IMR-90 (cell line): ENCODE measurements around the gene PCDHGA6. TPM values are rescaled to one million over a fixed set of nuclear protein-coding genes. Genes with fewer than 3 reads are reported as not detected.

ENCODE experiments used
- ATAC-seq: fragments of 200-7000 bp; cut with Tn5 transposase; 2 replicates; pipeline ENCODE4 v1.9.1; 2020; ENCODE audit warnings: low read depth, mild to moderate bottlenecking, moderate library complexity
- BruUV-seq: library from RNA; stranded (reverse); fragments of 400-500 nt; replicated peaks from 2 replicates; lab custom pipeline; 2021; lab: Mats Ljungman, UMichigan
- CTCF ChIA-PET: fragments of 300-600 bp; formaldehyde crosslinking; extraction: SDS; loops from one replicate; lab custom pipeline; 2021; ENCODE audit warnings: antibody characterized with exemption; lab: Yijun Ruan, JAX
- POLR2A ChIA-PET: fragments of 300-600 bp; sonication (Branson Sonifier 250); formaldehyde crosslinking; loops from one replicate; lab custom pipeline; 2022; ENCODE audit warnings: antibody characterized with exemption; ENCODE audit not compliant: unreplicated experiment; lab: Charles Lee
- DNase-seq: peaks from one replicate; pipeline ENCODE4 v3.0.0; 2013
- H2AFZ ChIP-seq: replicated peaks from 2 replicates; pipeline ENCODE3; 2013; ENCODE audit warnings: low read length, mild to moderate bottlenecking; ENCODE audit not compliant: poor library complexity
- H2AK5ac ChIP-seq: 2 replicates; pipeline ENCODE4 v1.6.1; 2013; ENCODE audit warnings: low read depth, low read length, inconsistent platforms
- H2AK9ac ChIP-seq: replicated peaks from 2 replicates; pipeline ENCODE3; 2013; ENCODE audit warnings: mild to moderate bottlenecking, low read depth, low read length, moderate library complexity; ENCODE audit not compliant: poor library complexity
- H2BK120ac ChIP-seq: 2 replicates; pipeline ENCODE4 v1.6.1; 2013; ENCODE audit warnings: low read depth, low read length, inconsistent platforms
- H2BK15ac ChIP-seq: 3 replicates; pipeline ENCODE4 v1.6.1; 2013; ENCODE audit warnings: low read depth, low read length, inconsistent platforms
- H2BK20ac ChIP-seq: 2 replicates; pipeline ENCODE4 v1.6.1; 2013; ENCODE audit warnings: low read depth, mild to moderate bottlenecking, inconsistent platforms, low read length, moderate library complexity
- H2BK5ac ChIP-seq: 2 replicates; pipeline ENCODE4 v1.6.1; 2013; ENCODE audit warnings: mild to moderate bottlenecking, low read depth, low read length, inconsistent platforms; ENCODE audit not compliant: poor library complexity, severe bottlenecking
- H3K14ac ChIP-seq: replicated peaks from 2 replicates; pipeline ENCODE4 v1.6.1; 2013; ENCODE audit warnings: low read depth, low read length, inconsistent platforms
- H3K18ac ChIP-seq: 2 replicates; pipeline ENCODE4 v1.6.1; 2013; ENCODE audit warnings: low read depth, low read length, control low read depth
- H3K23ac ChIP-seq: 2 replicates; pipeline ENCODE4 v1.6.1; 2013; ENCODE audit warnings: low read depth, low read length, inconsistent platforms
- H3K27ac ChIP-seq: 2 replicates; pipeline ENCODE4 v1.5.1; 2013; ENCODE audit warnings: mild to moderate bottlenecking, control low read depth, low read length; ENCODE audit not compliant: insufficient read depth
- H3K27me3 ChIP-seq: 2 replicates; pipeline ENCODE4 v1.6.1; 2013; ENCODE audit warnings: low read length; ENCODE audit not compliant: control insufficient read depth, insufficient read depth
- H3K36me3 ChIP-seq: 2 replicates; pipeline ENCODE4 v1.6.1; 2013; ENCODE audit warnings: low read length, mixed read lengths; ENCODE audit not compliant: control insufficient read depth, insufficient read depth
- H3K4ac ChIP-seq: 2 replicates; pipeline ENCODE4 v1.6.1; 2013; ENCODE audit warnings: low read depth, low read length, inconsistent platforms
- H3K4me1 ChIP-seq: 2 replicates; pipeline ENCODE4 v1.6.1; 2013; ENCODE audit warnings: low read length, mixed read lengths; ENCODE audit not compliant: control insufficient read depth, insufficient read depth
- H3K4me2 ChIP-seq: 2 replicates; pipeline ENCODE4 v1.6.1; 2013; ENCODE audit warnings: low read depth, mild to moderate bottlenecking, control low read depth, low read length, moderate library complexity
- H3K4me3 ChIP-seq: 2 replicates; pipeline ENCODE4 v1.5.1; 2013; ENCODE audit warnings: low read depth, mild to moderate bottlenecking, control low read depth, low read length, moderate library complexity; ENCODE audit not compliant: insufficient read depth
- H3K56ac ChIP-seq: 2 replicates; pipeline ENCODE4 v1.6.1; 2013; ENCODE audit warnings: low read length, inconsistent platforms; ENCODE audit not compliant: insufficient read depth; ENCODE audit errors: extremely low read depth
- H3K79me1 ChIP-seq, 2 experiments: 2 replicates each; pipeline ENCODE4 v1.6.1; 2013; ENCODE audit warnings: low read length in 2 of 2, inconsistent platforms in 1 of 2, low read depth in 1 of 2
- H3K9ac ChIP-seq: 2 replicates; pipeline ENCODE4 v1.6.1; 2013; ENCODE audit warnings: low read depth, low read length, control low read depth
- H3K9me1 ChIP-seq: 2 replicates; pipeline ENCODE4 v1.6.1; 2013; ENCODE audit warnings: low read length, inconsistent platforms; ENCODE audit not compliant: insufficient read depth
- H3K9me3 ChIP-seq: 2 replicates; pipeline ENCODE4 v1.6.1; 2013; ENCODE audit warnings: low read length; ENCODE audit not compliant: control insufficient read depth, insufficient read depth
- H4K20me1 ChIP-seq: 2 replicates; pipeline ENCODE4 v1.6.1; 2013; ENCODE audit warnings: low read length, inconsistent platforms; ENCODE audit not compliant: insufficient read depth
- H4K5ac ChIP-seq: 2 replicates; pipeline ENCODE4 v1.6.1; 2013; ENCODE audit warnings: mild to moderate bottlenecking, low read depth, low read length, control low read depth
- H4K8ac ChIP-seq, 2 experiments: 2 replicates each; pipeline ENCODE4 v1.6.1; 2013; ENCODE audit warnings: low read depth in 2 of 2, low read length in 2 of 2, control low read depth in 1 of 2, inconsistent platforms in 1 of 2
- H4K91ac ChIP-seq: 2 replicates; pipeline ENCODE4 v1.6.1; 2013; ENCODE audit warnings: low read depth, low read length, inconsistent platforms; ENCODE audit not compliant: insufficient read depth
- BHLHE40 ChIP-seq: fragments of 150-350 bp; IDR thresholded peaks from 2 replicates; pipeline ENCODE4 v1.6.1; 2016; ENCODE audit warnings: mild to moderate bottlenecking, low read depth, low read length
- CEBPB ChIP-seq: IDR thresholded peaks from 2 replicates; pipeline ENCODE4 v1.6.1; 2012; ENCODE audit warnings: low read depth, low read length, improper control_type of control experiment
- WGBS, 2 experiments: methylation state at CpG; one replicate each; pipeline versions ENCODE4 v1.1.5 to v1.1.7; 2013; ENCODE audit warnings: missing lambda C conversion rate in 2 of 2; ENCODE audit not compliant: insufficient read length in 1 of 2; ENCODE audit errors: extremely low coverage in 2 of 2; 5-methylcytosine and 5-hydroxymethylcytosine counted together
- dilution Hi-C: fragments of 300-500 bp; cut with HindIII; formaldehyde crosslinking; loops from one replicate; pipeline ENCODE4 v1.14.3; 2018; ENCODE audit warnings: low sequenced_read_pairs; ENCODE audit not compliant: unreplicated experiment
- in situ Hi-C: fragments of 300-500 bp; cut with MboI; formaldehyde crosslinking; loops from 3 replicates; pipeline ENCODE4 v1.14.3; 2019; ENCODE audit warnings: low sequenced_read_pairs, inconsistent platforms, mixed read lengths
- intact Hi-C: fragments of 100-400 bp; cut with micrococcal nuclease; formaldehyde crosslinking; loops from 2 replicates; pipeline ENCODE4 v1.10.0; 2022
- polyA plus RNA-seq, 3 experiments: library from polyadenylated mRNA; depleted of rRNA; stranded (reverse); fragments of >200 nt; gene quantifications; 2 replicates each; pipeline ENCODE4 v1.2.3, GENCODE V29; 2012; ENCODE audit warnings: low replicate concordance in 1 of 3
- total RNA-seq: library from RNA; depleted of rRNA; stranded (reverse); fragments of >200 nt; gene quantifications from 2 replicates; pipeline ENCODE4 v1.2.3, GENCODE V29; 2012

The PCDHGA6 gene
- total and polyA plus RNA-seq, 2 of the 4 experiments (the other 2 are of a cell fraction): 4.1 to 4.7 TPM

DNA sequence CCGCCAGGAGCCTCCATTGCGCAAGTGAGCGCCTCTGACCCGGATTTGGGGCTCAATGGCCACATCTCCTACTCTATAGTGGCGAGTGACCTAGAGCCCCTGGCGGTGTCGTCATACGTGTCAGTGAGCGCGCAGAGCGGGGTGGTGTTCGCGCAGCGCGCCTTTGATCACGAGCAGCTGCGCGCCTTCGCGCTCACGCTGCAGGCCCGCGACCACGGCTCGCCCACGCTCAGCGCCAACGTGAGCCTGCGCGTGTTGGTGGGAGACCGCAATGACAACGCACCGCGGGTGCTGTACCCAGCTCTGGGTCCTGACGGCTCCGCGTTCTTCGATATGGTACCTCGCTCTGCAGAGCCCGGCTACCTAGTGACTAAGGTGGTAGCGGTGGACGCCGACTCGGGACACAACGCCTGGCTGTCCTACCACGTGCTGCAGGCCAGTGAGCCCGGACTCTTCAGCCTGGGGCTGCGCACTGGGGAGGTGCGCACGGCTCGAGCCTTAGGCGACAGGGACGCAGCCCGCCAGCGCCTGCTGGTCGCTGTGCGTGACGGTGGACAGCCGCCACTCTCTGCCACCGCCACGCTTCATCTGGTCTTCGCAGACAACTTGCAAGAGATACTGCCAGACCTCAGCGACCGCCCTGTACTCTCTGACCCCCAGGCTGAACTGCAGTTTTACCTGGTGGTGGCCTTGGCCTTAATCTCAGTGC lies 36.1 kb downstream of the PCDHGA6 start:
- in situ Hi-C loops: no loop called here

More for the DNA sequence above, 36.1 kb downstream of the PCDHGA6 start:
- Histone ChIP-seq H3K79me1 (peaks cover 10 to 12% of the 10 kb centered on the region in 2 experiments; a peak in 3 of 4 replicates), H2BK5ac (no peak overlapping the region), H4K91ac (no peak overlapping the region), H2BK120ac (no peak overlapping the region), H3K36me3 (peaks cover 17% of the 10 kb centered on the region; the same call in 1 of the 2 replicates), H2BK20ac (no peak overlapping the region), H3K27me3 (no peaks in the 10 kb centered on the region), H3K56ac (no peak overlapping the region), H3K9me1 (no peaks in the 10 kb centered on the region), H3K4me2 (no peak overlapping the region), H3K14ac (no peak overlapping the region), H2AFZ (no peak overlapping the region), H4K8ac (no peak overlapping the region), H2AK9ac (no peak overlapping the region), H2BK15ac (no peak overlapping the region), H4K5ac (no peak overlapping the region), H3K27ac (no peak overlapping the region), H3K9me3 (peaks cover 59% of the 10 kb centered on the region), H2AK5ac (no peak overlapping the region), H3K9ac (no peak overlapping the region), H3K4me1 (no peaks in the 10 kb centered on the region), H3K18ac (no peak overlapping the region), H4K20me1 (no peaks in the 10 kb centered on the region), H3K23ac (no peak overlapping the region), H3K4ac (no peak overlapping the region), H3K4me3 (no peak overlapping the region)
- TF ChIP-seq CEBPB (peak; percentile 34; the same call in 1 of the 2 replicates), BHLHE40 (no peak)
- intact Hi-C loops (loop anchor here (5.0 kb wide), 1 partner anchor 82 kb away; no protein-coding TSS in a partner anchor), dilution Hi-C loops (no loop called here)
- WGBS, 2 experiments: 52% methylated on average over 36 of the region's 64 CpGs; no CpG with 5 or more reads in 1 of the 2 experiments
- ATAC-seq (no peak), DNase-seq (no peak)
- POLR2A ChIA-PET: no interaction called here
- BruUV-seq: no TSS peak
- CTCF ChIA-PET: no interaction called here
